HepG2 (cell line): ENCODE results near the gene ZNF500. TPM values are rescaled to one million over a fixed set of nuclear protein-coding genes. Genes with fewer than 3 reads are reported as not detected.

Source experiments
- HNF4G ChIP-seq, 2 experiments: sonication (generic) in 1 of 2; formaldehyde crosslinking in 1 of 2; IDR thresholded peaks; 2 replicates each; pipeline versions ENCODE4 v1.4.0 to v1.6.1; 2011 to 2020; ENCODE audit warnings: borderline replicate concordance in 2 of 2, low read depth in 2 of 2, mild to moderate bottlenecking in 2 of 2, low read length in 1 of 2, missing genetic modification reagents in 1 of 2, moderate library complexity in 1 of 2
- POLR2G ChIP-seq: fragments of 200-400 bp; formaldehyde crosslinking; IDR thresholded peaks from 2 replicates; pipeline ENCODE4 v1.6.1; 2018; ENCODE audit warnings: mild to moderate bottlenecking, low read depth, low read length, moderate library complexity
- ZNF446 ChIP-seq: sonication (generic); formaldehyde crosslinking; IDR thresholded peaks from 2 replicates; pipeline ENCODE4 v1.5.0; 2020; ENCODE audit warnings: mild to moderate bottlenecking, missing genetic modification reagents
- polyA plus RNA-seq, 8 experiments: library from polyadenylated mRNA; depleted of rRNA in 3 of 8; stranded (reverse) in 7 of 8; unstranded in 1 of 8; fragments of >200 nt; fragmentation: Illumina TruSeq in 4 of 8; extraction: Trizol in 4 of 8; gene quantifications; 2 replicates each; pipeline versions ENCODE4 v1.2.1 to v1.2.3, GENCODE V29; 2011 to 2016; ENCODE audit warnings: low read depth in 4 of 8, missing spikeins in 1 of 8, mixed read lengths in 1 of 8; ENCODE audit not compliant: insufficient read depth in 1 of 8
- total RNA-seq, 5 experiments: library from RNA; depleted of rRNA; stranded (reverse); fragments of >200 nt; fragmentation: Illumina TruSeq; extraction: Trizol; gene quantifications; 2 replicates each; pipeline ENCODE4 v1.2.3, GENCODE V29; 2016; ENCODE audit warnings: low read depth in 1 of 5
- TF ChIP-seq, protein P1 (sequence below): sonication (generic); formaldehyde crosslinking; IDR thresholded peaks from 2 replicates; pipeline ENCODE4 v1.5.1; 2020; ENCODE audit warnings: mild to moderate bottlenecking, moderate library complexity, missing genetic modification reagents
- TF ChIP-seq, protein P2 (sequence below): sonication (generic); formaldehyde crosslinking; IDR thresholded peaks from 2 replicates; pipeline ENCODE4 v1.4.0; 2020; ENCODE audit warnings: mild to moderate bottlenecking, missing genetic modification reagents
- TF ChIP-seq, protein P3 (sequence below), 2 experiments: sonication (generic) in 1 of 2; formaldehyde crosslinking in 1 of 2; IDR thresholded peaks; 2 replicates each; pipeline versions ENCODE4 v1.6.1 to v1.9.0; 2014 to 2022; ENCODE audit warnings: antibody characterized with exemption in 1 of 2, borderline replicate concordance in 1 of 2, inconsistent platforms in 1 of 2, low read depth in 1 of 2, missing genetic modification reagents in 1 of 2
- TF ChIP-seq, protein P4 (sequence below): sonication (generic); formaldehyde crosslinking; IDR thresholded peaks from 2 replicates; pipeline ENCODE4 v1.5.1; 2020; ENCODE audit warnings: mild to moderate bottlenecking, missing genetic modification reagents, moderate library complexity

Gene ZNF500
- total and polyA plus RNA-seq, 2 of the 13 experiments (the other 11 are each of a cell fraction or from before 2014, with no cell fraction given), result 6.1 to 12.2 TPM

DNA sequence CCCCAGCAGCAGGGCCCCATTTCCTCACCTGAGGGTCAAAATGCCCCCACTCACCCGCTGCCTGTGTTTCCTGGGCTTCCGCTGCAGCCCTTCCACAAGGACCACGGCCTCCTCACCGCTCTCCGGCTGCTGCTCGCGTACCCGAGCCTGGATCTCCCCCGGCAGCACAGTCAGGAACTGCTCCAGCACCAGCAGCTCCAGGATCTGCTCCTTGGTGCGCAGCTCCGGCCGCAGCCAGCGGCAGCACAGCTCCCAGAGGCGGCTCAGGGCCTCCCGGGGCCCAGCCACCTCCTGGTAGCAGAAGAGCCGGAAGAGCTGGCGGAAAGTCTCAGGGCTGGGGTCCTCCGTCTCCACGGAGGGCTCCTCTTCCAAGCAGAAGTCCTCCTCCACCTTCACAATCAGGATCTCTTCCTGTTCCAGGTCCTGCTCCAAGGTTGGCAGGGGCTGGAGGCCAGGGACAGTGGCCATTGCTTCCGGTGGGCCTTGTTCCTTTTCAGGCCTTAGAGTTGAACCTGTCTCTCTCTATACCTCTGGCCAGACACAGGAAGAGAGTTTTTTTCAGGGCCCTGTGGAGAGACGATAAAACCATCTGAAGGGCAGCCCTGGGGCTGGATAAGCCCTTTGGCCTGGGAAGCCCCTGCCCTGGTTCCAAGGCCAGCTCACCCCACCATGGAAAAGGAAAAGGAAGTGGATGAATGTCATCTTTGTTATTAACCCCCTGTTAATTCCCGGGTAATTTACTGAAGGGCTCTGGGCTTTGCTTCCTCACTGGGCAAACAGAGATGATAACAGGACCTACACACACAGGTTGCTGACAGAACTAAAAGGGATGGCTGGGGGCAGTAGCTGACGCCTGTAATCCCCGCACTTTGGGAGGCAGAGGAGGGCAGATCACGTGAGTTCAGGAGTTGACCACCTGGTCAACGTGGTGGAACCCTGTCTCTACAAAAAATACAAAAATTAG is 1.2 kb downstream of the ZNF500 start (continued):
- TF ChIP-seq, protein P1, sequence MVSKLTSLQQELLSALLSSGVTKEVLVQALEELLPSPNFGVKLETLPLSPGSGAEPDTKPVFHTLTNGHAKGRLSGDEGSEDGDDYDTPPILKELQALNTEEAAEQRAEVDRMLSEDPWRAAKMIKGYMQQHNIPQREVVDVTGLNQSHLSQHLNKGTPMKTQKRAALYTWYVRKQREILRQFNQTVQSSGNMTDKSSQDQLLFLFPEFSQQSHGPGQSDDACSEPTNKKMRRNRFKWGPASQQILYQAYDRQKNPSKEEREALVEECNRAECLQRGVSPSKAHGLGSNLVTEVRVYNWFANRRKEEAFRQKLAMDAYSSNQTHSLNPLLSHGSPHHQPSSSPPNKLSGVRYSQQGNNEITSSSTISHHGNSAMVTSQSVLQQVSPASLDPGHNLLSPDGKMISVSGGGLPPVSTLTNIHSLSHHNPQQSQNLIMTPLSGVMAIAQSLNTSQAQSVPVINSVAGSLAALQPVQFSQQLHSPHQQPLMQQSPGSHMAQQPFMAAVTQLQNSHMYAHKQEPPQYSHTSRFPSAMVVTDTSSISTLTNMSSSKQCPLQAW (CRISPR knock-in tag), result peak; percentile 63; the same call in 1 of the 2 replicates
- 0 out of 2 replicates have a peak, but pooled peaks have one; percentile 32 for TF ChIP-seq POLR2G
- TF ChIP-seq, protein P2, sequence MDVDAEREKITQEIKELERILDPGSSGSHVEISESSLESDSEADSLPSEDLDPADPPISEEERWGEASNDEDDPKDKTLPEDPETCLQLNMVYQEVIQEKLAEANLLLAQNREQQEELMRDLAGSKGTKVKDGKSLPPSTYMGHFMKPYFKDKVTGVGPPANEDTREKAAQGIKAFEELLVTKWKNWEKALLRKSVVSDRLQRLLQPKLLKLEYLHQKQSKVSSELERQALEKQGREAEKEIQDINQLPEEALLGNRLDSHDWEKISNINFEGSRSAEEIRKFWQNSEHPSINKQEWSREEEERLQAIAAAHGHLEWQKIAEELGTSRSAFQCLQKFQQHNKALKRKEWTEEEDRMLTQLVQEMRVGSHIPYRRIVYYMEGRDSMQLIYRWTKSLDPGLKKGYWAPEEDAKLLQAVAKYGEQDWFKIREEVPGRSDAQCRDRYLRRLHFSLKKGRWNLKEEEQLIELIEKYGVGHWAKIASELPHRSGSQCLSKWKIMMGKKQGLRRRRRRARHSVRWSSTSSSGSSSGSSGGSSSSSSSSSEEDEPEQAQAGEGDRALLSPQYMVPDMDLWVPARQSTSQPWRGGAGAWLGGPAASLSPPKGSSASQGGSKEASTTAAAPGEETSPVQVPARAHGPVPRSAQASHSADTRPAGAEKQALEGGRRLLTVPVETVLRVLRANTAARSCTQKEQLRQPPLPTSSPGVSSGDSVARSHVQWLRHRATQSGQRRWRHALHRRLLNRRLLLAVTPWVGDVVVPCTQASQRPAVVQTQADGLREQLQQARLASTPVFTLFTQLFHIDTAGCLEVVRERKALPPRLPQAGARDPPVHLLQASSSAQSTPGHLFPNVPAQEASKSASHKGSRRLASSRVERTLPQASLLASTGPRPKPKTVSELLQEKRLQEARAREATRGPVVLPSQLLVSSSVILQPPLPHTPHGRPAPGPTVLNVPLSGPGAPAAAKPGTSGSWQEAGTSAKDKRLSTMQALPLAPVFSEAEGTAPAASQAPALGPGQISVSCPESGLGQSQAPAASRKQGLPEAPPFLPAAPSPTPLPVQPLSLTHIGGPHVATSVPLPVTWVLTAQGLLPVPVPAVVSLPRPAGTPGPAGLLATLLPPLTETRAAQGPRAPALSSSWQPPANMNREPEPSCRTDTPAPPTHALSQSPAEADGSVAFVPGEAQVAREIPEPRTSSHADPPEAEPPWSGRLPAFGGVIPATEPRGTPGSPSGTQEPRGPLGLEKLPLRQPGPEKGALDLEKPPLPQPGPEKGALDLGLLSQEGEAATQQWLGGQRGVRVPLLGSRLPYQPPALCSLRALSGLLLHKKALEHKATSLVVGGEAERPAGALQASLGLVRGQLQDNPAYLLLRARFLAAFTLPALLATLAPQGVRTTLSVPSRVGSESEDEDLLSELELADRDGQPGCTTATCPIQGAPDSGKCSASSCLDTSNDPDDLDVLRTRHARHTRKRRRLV (CRISPR knock-in tag), result 0 out of 2 replicates have a peak, but pooled peaks have one; percentile 34
- no peak for TF ChIP-seq ZNF446
- TF ChIP-seq HNF4G (IDR thresholded peaks at IDR 0.05; ENCODE audit: borderline replicate concordance, low read depth, low read length), result no peak
- TF ChIP-seq HNF4G (CRISPR knock-in tag; IDR thresholded peaks at IDR 0.05; ENCODE audit: borderline replicate concordance, low read depth), result no peak
- TF ChIP-seq, protein P3, sequence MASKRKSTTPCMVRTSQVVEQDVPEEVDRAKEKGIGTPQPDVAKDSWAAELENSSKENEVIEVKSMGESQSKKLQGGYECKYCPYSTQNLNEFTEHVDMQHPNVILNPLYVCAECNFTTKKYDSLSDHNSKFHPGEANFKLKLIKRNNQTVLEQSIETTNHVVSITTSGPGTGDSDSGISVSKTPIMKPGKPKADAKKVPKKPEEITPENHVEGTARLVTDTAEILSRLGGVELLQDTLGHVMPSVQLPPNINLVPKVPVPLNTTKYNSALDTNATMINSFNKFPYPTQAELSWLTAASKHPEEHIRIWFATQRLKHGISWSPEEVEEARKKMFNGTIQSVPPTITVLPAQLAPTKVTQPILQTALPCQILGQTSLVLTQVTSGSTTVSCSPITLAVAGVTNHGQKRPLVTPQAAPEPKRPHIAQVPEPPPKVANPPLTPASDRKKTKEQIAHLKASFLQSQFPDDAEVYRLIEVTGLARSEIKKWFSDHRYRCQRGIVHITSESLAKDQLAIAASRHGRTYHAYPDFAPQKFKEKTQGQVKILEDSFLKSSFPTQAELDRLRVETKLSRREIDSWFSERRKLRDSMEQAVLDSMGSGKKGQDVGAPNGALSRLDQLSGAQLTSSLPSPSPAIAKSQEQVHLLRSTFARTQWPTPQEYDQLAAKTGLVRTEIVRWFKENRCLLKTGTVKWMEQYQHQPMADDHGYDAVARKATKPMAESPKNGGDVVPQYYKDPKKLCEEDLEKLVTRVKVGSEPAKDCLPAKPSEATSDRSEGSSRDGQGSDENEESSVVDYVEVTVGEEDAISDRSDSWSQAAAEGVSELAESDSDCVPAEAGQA (IDR thresholded peaks at IDR 0.05; ENCODE audit: low read depth), result no peak
- TF ChIP-seq, protein P3 (CRISPR knock-in tag; IDR thresholded peaks at IDR 0.05; ENCODE audit: borderline replicate concordance), result no peak
- TF ChIP-seq, protein P4, sequence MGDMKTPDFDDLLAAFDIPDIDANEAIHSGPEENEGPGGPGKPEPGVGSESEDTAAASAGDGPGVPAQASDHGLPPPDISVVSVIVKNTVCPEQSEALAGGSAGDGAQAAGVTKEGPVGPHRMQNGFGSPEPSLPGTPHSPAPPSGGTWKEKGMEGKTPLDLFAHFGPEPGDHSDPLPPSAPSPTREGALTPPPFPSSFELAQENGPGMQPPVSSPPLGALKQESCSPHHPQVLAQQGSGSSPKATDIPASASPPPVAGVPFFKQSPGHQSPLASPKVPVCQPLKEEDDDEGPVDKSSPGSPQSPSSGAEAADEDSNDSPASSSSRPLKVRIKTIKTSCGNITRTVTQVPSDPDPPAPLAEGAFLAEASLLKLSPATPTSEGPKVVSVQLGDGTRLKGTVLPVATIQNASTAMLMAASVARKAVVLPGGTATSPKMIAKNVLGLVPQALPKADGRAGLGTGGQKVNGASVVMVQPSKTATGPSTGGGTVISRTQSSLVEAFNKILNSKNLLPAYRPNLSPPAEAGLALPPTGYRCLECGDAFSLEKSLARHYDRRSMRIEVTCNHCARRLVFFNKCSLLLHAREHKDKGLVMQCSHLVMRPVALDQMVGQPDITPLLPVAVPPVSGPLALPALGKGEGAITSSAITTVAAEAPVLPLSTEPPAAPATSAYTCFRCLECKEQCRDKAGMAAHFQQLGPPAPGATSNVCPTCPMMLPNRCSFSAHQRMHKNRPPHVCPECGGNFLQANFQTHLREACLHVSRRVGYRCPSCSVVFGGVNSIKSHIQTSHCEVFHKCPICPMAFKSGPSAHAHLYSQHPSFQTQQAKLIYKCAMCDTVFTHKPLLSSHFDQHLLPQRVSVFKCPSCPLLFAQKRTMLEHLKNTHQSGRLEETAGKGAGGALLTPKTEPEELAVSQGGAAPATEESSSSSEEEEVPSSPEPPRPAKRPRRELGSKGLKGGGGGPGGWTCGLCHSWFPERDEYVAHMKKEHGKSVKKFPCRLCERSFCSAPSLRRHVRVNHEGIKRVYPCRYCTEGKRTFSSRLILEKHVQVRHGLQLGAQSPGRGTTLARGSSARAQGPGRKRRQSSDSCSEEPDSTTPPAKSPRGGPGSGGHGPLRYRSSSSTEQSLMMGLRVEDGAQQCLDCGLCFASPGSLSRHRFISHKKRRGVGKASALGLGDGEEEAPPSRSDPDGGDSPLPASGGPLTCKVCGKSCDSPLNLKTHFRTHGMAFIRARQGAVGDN (CRISPR knock-in tag), result peak; percentile 71
